Natural killer cell treated with Interleukin-12 subunit alpha and Interleukin-12 subunit beta and Interleukin-15 and Interleukin-18, amount 100 ng/mL, for 72 hours (primary cell): ENCODE measurements around the gene CYP4F11. TPM values are rescaled to one million over a fixed set of nuclear protein-coding genes. Genes with fewer than 3 reads are reported as not detected.
"Not testable (repeated sequence)": the region's sequence is repeated elsewhere in the genome, so short reads cannot be mapped to it uniquely, and the experiment has no call there.

ENCODE experiments used
- ATAC-seq, 2 donors: fragments of 150-1000 bp; cut with Tn5 transposase in 1 of 2; sonication (Bioruptor Pico), chemical (Tn5 transposase) in 1 of 2; 2 replicates each; pipeline ENCODE4 v1.10.0; 2021
- DNase-seq: peaks from one replicate; pipeline ENCODE4 v3.0.0; 2022; ENCODE audit warnings: low spot score
- H3K27ac Mint-ChIP-seq, 2 donors: 1 replicate in 1 of 2; 2 replicates in 1 of 2; pipeline ENCODE4 v1.8.0; 2022; ENCODE audit warnings: mixed read lengths in 2 of 2, mild to moderate bottlenecking in 1 of 2, moderate library complexity in 1 of 2
- H3K27me3 Mint-ChIP-seq, 2 donors: 1 replicate in 1 of 2; 2 replicates in 1 of 2; pipeline ENCODE4 v1.8.0; 2022; ENCODE audit warnings: mixed read lengths in 2 of 2
- H3K36me3 Mint-ChIP-seq: one replicate; pipeline ENCODE4 v1.8.0; 2022; ENCODE audit warnings: mixed read lengths
- H3K4me1 Mint-ChIP-seq, 2 donors: 1 replicate in 1 of 2; 2 replicates in 1 of 2; pipeline ENCODE4 v1.8.0; 2022; ENCODE audit warnings: low read depth in 2 of 2, mixed read lengths in 2 of 2, mild to moderate bottlenecking in 1 of 2
- H3K4me3 Mint-ChIP-seq: one replicate; pipeline ENCODE4 v1.8.0; 2022; ENCODE audit warnings: mixed read lengths
- H3K9me3 Mint-ChIP-seq: 2 replicates; pipeline ENCODE4 v1.8.0; 2022; ENCODE audit warnings: mixed read lengths
- total RNA-seq, 2 donors: library from RNA; stranded (reverse); gene quantifications; one replicate each; pipeline ENCODE4 v1.2.3, GENCODE V29; 2022

Gene CYP4F11
- total RNA-seq, 2 donors from 2014 or later = not detected

DNA sequence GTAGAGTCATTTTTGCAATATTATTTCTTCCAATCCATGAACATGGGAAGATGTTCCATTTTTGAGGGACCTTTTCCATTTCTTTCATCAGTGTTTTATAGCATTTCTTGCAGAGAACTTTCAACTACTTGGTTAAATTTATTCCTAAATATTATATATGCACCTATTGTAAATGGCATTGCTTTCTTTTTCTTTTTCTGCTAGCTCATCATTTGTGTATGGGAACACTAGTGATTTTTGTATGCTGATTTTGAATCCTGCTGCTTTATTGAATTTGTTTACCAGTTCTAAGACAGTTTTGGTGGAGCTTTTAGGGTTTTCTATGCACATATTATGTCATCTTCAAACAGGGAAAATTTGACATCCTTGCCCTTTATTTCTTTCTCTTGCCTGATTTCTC lies 29.3 kb downstream of the CYP4F11 start:
- H3K4me1 Mint-ChIP-seq = no peaks in the 10 kb centered on the region
- no peak for ATAC-seq
- H3K27ac Mint-ChIP-seq = no peak overlapping the region
- peaks cover 29 to 31% of the 10 kb centered on the region in 2 donors for H3K27me3 Mint-ChIP-seq
- no peak for DNase-seq
- H3K4me3 Mint-ChIP-seq = no peak overlapping the region
- no peaks in the 10 kb centered on the region for H3K9me3 Mint-ChIP-seq
- peaks cover 6% of the 10 kb centered on the region for H3K36me3 Mint-ChIP-seq

DNA sequence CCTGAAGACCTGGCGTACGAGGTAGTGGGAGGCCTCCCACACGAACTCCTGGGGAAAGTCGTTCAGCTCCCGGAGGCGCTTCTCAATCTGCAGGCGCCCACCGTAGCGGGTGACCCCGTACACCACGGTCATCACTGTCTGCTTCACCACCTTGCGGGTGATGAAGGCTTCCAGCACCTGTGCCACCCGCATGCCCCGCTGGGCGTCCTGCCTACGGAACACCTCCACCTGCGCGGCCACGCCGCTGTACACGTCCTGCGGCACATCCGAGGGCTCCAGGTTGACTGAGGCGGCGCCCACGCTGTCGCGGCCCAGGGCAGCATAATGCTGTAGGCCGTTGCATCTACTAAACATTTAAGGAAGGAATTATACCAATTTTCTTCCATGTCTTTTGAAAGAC lies 31.4 kb downstream of the CYP4F11 start:
- ATAC-seq = peak in 1 of 2 donors; percentile 43
- H3K9me3 Mint-ChIP-seq, H3K27ac Mint-ChIP-seq, H3K4me3 Mint-ChIP-seq, H3K36me3 Mint-ChIP-seq, DNase-seq, H3K4me1 Mint-ChIP-seq: not testable (repeated sequence)
- H3K27me3 Mint-ChIP-seq = peaks cover 36% of the 10 kb centered on the region in 2 donors

DNA sequence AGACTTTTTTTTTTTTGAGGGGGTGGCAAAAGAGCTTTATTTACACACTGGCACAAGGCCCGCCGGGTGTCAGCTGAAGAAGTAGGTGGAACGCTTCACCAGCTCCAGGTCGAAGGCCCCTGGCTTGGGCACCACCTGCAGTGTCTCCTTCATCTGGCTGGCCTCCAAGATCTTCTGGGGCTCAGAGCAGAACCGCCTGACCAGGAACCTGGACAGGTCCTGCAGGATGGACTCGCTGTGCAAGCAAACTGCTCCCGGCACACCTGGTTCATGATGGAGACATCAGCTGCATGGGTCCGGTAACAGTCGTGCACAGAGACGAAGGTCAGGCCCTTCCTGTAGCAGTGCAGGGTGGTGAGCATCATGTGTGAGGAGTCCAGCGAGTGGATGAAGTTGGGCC lies 32.1 kb downstream of the CYP4F11 start:
- ATAC-seq (no peak), DNase-seq (no peak)
- no peaks in the 10 kb centered on the region for H3K9me3 Mint-ChIP-seq
- peaks cover 32 to 34% of the 10 kb centered on the region in 2 donors for H3K27me3 Mint-ChIP-seq
- no peak overlapping the region for H3K4me3 Mint-ChIP-seq
- no peaks in the 10 kb centered on the region for H3K4me1 Mint-ChIP-seq
- no peak overlapping the region for H3K27ac Mint-ChIP-seq
- H3K36me3 Mint-ChIP-seq = peaks cover 2% of the 10 kb centered on the region

DNA sequence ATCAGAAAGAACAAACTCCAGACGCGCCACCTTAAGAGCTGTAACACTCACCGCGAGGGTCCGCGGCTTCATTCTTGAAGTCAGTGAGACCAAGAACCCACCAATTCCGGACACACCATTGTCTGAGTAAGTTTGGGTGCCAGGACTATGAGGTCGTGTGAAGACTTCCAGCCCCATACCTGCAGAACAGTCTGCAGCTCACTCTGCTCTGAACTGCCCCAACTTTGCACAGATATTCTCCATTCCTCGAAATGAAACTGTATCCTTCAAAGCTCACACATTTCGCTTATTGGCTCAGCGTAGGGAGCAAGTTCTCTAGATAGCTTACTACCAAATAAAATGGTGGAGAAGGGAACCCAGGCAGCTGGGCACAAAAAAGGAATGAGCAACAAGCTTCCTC lies 33.8 kb downstream of the CYP4F11 start:
- DNase-seq (no peak), ATAC-seq (peak in 1 of 2 donors; percentile 29)
- Mint-ChIP-seq H3K4me3 (peak overlapping the region; percentile 77), H3K27ac (no peak overlapping the region), H3K36me3 (no peaks in the 10 kb centered on the region), H3K9me3 (no peaks in the 10 kb centered on the region), H3K27me3 (peaks cover 16 to 32% of the 10 kb centered on the region in 2 donors), H3K4me1 (no peaks in the 10 kb centered on the region)

DNA sequence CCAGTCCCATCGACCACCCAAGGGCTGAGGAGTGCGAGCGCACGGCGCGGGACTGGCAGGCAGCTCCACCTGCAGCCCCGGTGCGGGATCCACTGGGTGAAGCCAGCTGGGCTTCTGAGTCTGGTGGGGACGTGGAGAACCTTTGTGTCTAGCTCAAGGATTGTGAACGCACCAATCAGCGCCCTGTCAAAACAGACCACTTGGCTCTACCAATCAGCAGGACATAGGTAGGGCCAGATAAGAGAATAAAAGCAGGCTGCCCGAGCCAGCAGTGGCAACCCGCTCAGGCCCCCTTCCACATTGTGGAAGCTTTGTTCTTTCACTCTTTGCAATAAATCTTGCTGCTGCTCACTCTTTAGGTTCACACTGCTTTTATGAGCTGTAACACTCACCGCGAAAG lies 34.3 kb downstream of the CYP4F11 start:
- not testable (repeated sequence) for ATAC-seq, H3K4me1 Mint-ChIP-seq, H3K9me3 Mint-ChIP-seq, H3K36me3 Mint-ChIP-seq, DNase-seq, H3K27ac Mint-ChIP-seq
- peaks cover 12 to 29% of the 10 kb centered on the region in 2 donors for H3K27me3 Mint-ChIP-seq
- peak overlapping the region; percentile 77 for H3K4me3 Mint-ChIP-seq

DNA sequence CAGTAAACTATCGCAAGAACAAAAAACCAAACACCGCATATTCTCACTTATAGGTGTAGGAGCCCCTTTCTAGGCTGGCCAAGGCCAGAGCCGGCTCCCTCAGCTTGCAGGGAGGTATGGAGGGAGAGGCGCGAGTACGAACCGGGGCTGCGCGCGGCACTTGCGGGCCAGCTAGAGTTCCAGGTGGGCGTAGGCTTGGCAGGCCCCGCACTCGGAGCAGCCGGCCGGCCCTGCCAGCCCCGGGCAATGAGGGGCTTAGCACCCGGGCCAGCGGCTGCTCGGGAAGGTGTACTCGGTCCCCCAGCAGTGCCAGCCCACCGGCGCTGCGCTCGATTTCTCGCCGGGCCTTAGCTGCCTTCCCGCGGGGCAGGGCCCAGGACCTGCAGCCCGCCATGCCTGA lies 34.8 kb downstream of the CYP4F11 start:
- not testable (repeated sequence) for ATAC-seq, H3K27ac Mint-ChIP-seq, H3K4me1 Mint-ChIP-seq, DNase-seq, H3K36me3 Mint-ChIP-seq, H3K4me3 Mint-ChIP-seq, H3K9me3 Mint-ChIP-seq
- peaks cover 7 to 25% of the 10 kb centered on the region in 2 donors for H3K27me3 Mint-ChIP-seq

DNA sequence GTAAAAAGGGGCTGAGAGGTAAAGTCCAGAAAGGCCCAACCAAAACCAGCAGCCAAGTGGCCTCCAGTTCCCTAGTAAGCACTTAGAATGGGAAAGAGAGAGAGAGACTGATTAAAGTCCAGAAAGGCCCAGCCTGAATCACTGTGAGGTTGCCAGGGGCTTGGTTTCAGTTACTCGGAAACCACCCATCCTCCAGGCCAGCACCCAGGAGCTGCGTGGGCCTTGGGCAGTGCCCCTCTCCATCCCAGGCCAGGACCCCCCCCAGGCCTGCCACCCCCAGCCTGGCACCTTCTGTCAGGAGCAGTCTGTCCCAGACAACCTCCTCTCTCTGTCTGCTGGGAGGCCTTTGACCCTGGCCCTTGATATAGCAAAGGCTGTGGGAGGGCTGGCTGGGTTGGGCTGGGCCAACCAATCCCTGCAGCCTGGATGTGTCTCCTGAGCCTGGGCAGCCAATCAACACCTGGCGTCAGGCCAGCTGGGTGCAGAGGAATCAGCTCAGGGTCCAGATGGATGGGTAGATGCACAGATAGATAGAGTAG lies 36.5 kb downstream of the CYP4F11 start, which contains the start of gene CYP4F2:
CYP4F2 (minus strand) TSS at position 337 of the 539 bp plus-strand sequence. CDS start 463 bp downstream, outside the sequence.
- Mint-ChIP-seq H3K4me1 (no peaks in the 10 kb centered on the region), H3K36me3 (no peaks in the 10 kb centered on the region), H3K4me3 (no peak within 1 kb of the TSS), H3K27me3 (peaks cover 7 to 24% of the 10 kb centered on the region in 2 donors), H3K9me3 (no peaks in the 10 kb centered on the region), H3K27ac (no peak within 1 kb of the TSS)
- DNase-seq (no peak), ATAC-seq (no peak)

DNA sequence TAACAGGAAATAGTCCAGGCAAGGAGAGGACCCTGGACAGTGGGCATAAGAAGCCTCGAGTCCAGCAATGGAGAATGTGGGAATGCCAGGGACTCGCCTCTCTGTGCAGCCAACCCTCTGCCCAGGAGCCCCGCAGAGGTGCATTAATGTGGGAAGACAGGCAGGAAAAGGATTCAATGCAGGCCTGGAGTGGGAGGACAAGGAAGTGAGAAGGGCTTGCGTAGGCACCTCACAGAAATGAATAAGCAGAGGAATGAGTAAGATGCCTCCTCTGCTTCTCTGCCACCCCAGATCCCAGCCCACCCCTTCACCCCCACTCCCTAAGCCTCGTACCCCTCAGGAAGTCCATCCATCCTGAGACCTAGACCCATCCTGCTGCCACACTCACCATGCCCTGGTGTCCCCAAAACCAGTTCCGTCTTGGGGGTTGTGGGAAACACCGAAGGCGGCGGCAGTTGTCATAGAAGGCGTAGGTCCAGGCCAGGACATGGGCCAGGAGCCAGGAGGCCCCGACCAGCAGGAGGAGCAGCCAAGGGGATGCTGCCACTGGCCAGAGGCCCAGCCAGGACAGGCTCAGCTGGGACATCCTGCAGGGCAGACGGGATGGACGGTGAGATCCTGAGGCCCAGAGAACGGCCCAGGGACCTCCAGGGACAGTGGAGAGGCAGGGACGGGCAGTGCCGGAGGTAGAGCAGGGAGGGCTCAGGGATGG lies 37.1 kb downstream of the CYP4F11 start:
- no peaks in the 10 kb centered on the region for H3K9me3 Mint-ChIP-seq
- no peaks in the 10 kb centered on the region for H3K36me3 Mint-ChIP-seq
- H3K4me3 Mint-ChIP-seq = no peak overlapping the region
- peaks cover 7 to 24% of the 10 kb centered on the region in 2 donors for H3K27me3 Mint-ChIP-seq
- DNase-seq (no peak), ATAC-seq (no peak)
- H3K27ac Mint-ChIP-seq = no peak overlapping the region
- H3K4me1 Mint-ChIP-seq = no peaks in the 10 kb centered on the region

DNA sequence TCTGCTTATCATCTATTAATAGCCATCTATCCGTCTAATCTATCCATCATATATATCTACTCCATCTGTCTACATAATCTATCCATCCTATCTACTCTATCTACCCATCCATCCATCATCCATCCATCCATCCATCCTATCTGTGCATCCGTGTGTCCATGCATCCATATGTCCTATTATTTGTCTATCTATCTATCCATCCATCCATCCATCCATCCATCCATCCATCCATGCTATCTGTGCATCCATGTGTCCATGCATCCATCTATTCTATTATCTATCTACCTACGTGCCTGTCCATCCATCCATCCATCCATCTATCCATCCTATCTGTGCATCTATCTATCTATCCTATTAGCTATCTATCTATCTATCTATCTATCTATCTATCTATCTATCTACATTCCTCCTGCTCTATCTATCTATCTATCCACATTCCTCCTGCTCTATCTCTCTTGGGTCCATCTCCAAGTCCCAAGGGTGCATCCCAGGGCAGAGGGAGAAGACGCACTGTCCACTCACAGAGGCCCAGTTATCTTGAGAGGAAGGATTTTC lies 38.4 kb downstream of the CYP4F11 start:
- ATAC-seq (no peak), DNase-seq (no peak)
- H3K27me3 Mint-ChIP-seq = peaks cover 7 to 17% of the 10 kb centered on the region in 2 donors
- H3K36me3 Mint-ChIP-seq = no peaks in the 10 kb centered on the region
- H3K9me3 Mint-ChIP-seq = no peaks in the 10 kb centered on the region
- H3K27ac Mint-ChIP-seq = no peak overlapping the region
- no peak overlapping the region for H3K4me3 Mint-ChIP-seq
- H3K4me1 Mint-ChIP-seq = no peaks in the 10 kb centered on the region

DNA sequence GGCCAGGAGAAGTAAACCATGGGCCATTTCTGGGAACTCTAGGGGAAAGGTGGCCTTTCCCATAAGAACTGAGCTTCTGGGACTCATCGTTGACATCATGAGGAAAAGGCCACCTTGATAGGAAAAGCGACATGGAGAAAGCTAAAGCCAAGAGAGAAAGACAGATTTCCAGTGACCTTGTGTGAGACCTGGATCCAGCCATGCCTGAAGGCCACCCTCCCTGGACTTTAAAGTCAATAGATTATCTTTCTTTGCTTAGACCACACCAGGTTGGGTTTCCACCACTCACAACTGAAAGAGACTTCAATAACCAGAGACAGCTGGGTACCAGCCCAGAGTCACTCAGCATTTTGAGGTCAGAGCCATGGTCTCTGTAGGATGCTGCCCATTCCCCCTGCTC lies 40.0 kb downstream of the CYP4F11 start:
- Mint-ChIP-seq H3K36me3 (no peaks in the 10 kb centered on the region), H3K9me3 (no peaks in the 10 kb centered on the region), H3K27ac (no peak overlapping the region), H3K4me3 (no peak overlapping the region), H3K27me3 (peaks cover 7 to 13% of the 10 kb centered on the region in 2 donors), H3K4me1 (no peaks in the 10 kb centered on the region)
- no peak for DNase-seq
- no peak for ATAC-seq

DNA sequence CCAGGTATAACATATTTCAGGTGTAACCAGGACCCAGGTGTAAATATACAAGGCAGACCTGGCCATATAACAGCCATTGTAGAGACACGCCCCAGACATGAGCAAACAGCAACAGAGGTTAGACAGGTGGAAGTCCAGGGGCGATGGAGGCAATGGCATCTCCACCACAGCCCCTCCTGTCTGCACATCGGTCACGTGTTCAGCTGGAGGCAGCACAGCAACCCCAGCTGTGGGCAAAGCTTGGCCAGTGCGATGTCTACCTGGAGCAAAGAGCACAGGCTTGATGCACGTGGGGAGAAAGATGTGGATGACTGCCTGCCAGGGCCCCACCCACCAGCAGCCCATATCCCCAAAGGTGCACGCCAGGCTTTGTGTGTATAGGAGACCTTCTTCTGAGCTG lies 40.9 kb downstream of the CYP4F11 start:
- Mint-ChIP-seq H3K4me3 (no peak overlapping the region), H3K27me3 (peaks cover 6 to 13% of the 10 kb centered on the region in 2 donors), H3K36me3 (no peaks in the 10 kb centered on the region), H3K27ac (no peak overlapping the region), H3K9me3 (no peaks in the 10 kb centered on the region), H3K4me1 (no peaks in the 10 kb centered on the region)
- DNase-seq (no peak), ATAC-seq (no peak)

DNA sequence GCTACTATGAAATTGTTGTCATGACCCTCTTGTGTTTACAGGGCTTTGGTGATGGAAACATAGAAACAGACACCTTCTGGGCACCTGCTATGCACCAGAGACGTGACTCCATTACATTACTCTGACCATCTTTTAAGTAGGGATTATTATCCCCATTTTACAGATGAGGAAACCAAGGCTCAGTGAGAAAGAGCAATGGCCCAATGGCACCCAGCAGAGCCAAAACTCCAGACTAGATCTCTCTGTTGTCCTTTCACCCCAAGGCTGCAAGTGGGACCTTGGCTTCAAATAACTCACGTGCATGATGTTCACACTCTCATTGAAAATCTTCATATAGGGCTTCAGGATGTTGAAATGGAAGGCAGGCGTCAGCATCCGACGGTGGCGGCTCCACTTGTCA lies 42.3 kb downstream of the CYP4F11 start:
- Mint-ChIP-seq H3K27me3 (peaks cover 0 to 8% of the 10 kb centered on the region in 2 donors), H3K4me1 (no peaks in the 10 kb centered on the region), H3K36me3 (no peaks in the 10 kb centered on the region)

DNA sequence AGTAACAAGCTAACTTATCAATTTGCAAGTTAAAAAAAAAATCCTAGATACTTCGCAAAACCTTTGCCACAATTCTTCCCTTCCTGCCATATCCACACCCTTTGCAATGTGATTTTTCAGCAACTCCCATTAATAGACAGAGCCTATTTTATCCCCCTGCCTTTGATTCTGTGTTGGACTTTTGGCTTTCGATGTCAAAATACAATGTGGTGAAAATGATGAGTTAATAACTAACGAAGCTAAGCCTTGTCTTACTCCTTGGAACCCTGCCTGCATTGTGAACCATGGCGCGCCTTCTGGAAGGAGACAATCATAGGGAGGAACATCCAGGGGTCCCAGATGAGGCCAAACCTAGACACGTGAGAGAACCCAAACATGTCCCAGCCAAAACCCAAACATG lies 42.9 kb downstream of the CYP4F11 start:
- H3K4me1 Mint-ChIP-seq = no peaks in the 10 kb centered on the region

More for the DNA sequence above, 42.3 kb downstream of the CYP4F11 start:
- Mint-ChIP-seq H3K4me3 (no peak overlapping the region), H3K9me3 (no peaks in the 10 kb centered on the region), H3K27ac (no peak overlapping the region)
- DNase-seq = no peak
- no peak for ATAC-seq

DNA sequence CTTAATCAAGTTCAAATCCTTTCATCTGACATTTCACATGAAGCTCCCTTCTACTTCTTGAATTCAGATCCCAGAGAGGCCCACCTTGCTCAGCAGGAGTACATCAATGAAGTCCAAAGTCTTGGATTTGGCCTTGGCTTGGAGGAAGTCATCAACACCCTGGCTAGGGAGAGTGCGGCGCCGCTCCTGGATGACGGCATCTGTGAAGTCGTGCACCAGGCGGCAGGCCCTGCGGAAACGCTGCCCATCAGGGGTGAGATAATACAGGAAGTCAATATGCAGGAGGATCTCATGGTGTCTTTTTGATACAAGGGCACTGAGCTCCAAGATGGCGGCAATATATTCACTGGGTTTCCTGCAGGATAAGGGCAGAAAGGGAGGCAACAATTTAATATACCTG lies 45.0 kb downstream of the CYP4F11 start:
- not testable (repeated sequence) for H3K36me3 Mint-ChIP-seq, H3K4me3 Mint-ChIP-seq, ATAC-seq, H3K4me1 Mint-ChIP-seq, H3K27ac Mint-ChIP-seq, H3K9me3 Mint-ChIP-seq, H3K27me3 Mint-ChIP-seq, DNase-seq

More for the DNA sequence above, 42.9 kb downstream of the CYP4F11 start:
- ATAC-seq = no peak
- Mint-ChIP-seq H3K36me3 (no peaks in the 10 kb centered on the region), H3K27me3 (peaks cover 0 to 5% of the 10 kb centered on the region in 2 donors), H3K27ac (no peak overlapping the region), H3K9me3 (no peaks in the 10 kb centered on the region), H3K4me3 (no peak overlapping the region)
- no peak for DNase-seq
